HepG2 (cell line): ENCODE data around the gene COQ8B. TPM values are rescaled to one million over a fixed set of nuclear protein-coding genes. Genes with fewer than 3 reads are reported as not detected.

Source experiments
- ATAC-seq: fragments of 200-7000 bp; cut with Tn5 transposase; 3 replicates; pipeline ENCODE4 v1.9.1; 2020; ENCODE audit warnings: mild to moderate bottlenecking, moderate library complexity
- BruUV-seq: library from RNA; stranded (reverse); fragments of 400-500 nt; replicated peaks from 2 replicates; lab custom pipeline; 2021; lab: Mats Ljungman, UMichigan
- CTCF ChIA-PET: fragments of 300-600 bp; formaldehyde crosslinking; extraction: SDS; loops from one replicate; lab custom pipeline; 2021; ENCODE audit warnings: low total read pairs, inconsistent platforms, low intra/inter-chr PET ratio; lab: Yijun Ruan, JAX
- POLR2A ChIA-PET: fragments of 350-600 bp; sonication (Branson Sonifier 250); formaldehyde crosslinking; loops from one replicate; lab custom pipeline; 2020; ENCODE audit warnings: antibody characterized with exemption, inconsistent platforms; lab: Yijun Ruan, JAX
- DNase-seq: peaks from one replicate; pipeline ENCODE4 v3.0.0-alpha.2; 2015; ENCODE audit warnings: low spot score
- FAIRE-seq: peaks from 3 replicates; lab custom pipeline; 2011; peaks lifted over from hg19 to GRCh38; lab: Jason Lieb, UNC
- H2AFZ ChIP-seq: one replicate; pipeline ENCODE4 v1.6.1; 2011; ENCODE audit warnings: low read length, inconsistent platforms
- H3K27ac ChIP-seq: fragments of 300-600 bp; 3 replicates; pipeline ENCODE4 v1.8.0; 2011; ENCODE audit warnings: mixed run types, mild to moderate bottlenecking, mixed read lengths, low read length, inconsistent platforms; ENCODE audit not compliant: insufficient read depth; ENCODE audit errors: extremely low read length
- H3K27me3 ChIP-seq, 2 experiments: fragments of 200-600 bp in 1 of 2; 2 replicates in 1 of 2; 3 replicates in 1 of 2; pipeline versions ENCODE4 v1.6.0 to v1.8.0; 2011; ENCODE audit warnings: low read length in 2 of 2, mild to moderate bottlenecking in 2 of 2, moderate library complexity in 2 of 2, inconsistent platforms in 1 of 2; ENCODE audit not compliant: insufficient read depth in 2 of 2, control insufficient read depth in 1 of 2
- H3K36me3 ChIP-seq, 2 experiments: fragments of 200-600 bp in 1 of 2; replicated peaks in 1 of 2; 2 replicates in 1 of 2; 3 replicates in 1 of 2; pipeline versions ENCODE4 v1.5.1 to v1.8.0; 2011; ENCODE audit warnings: low read length in 2 of 2, inconsistent platforms in 1 of 2; ENCODE audit not compliant: insufficient read depth in 2 of 2, control insufficient read depth in 1 of 2
- H3K4me1 ChIP-seq: 2 replicates; pipeline ENCODE4 v1.5.1; 2012; ENCODE audit warnings: low read length, inconsistent platforms; ENCODE audit not compliant: insufficient read depth
- H3K4me2 ChIP-seq: 2 replicates; pipeline ENCODE4 v1.6.0; 2011; ENCODE audit warnings: low read depth, low read length, inconsistent platforms
- H3K4me3 ChIP-seq, 3 experiments: fragments of 200-600 bp in 1 of 3; sonication (generic), shearing (Covaris generic) in 1 of 3; replicated peaks in 1 of 3; 2 replicates each; pipeline ENCODE4 v1.5.1; 2011 to 2016; ENCODE audit warnings: low read length in 3 of 3, inconsistent platforms in 2 of 3, low read depth in 2 of 3, mild to moderate bottlenecking in 2 of 3, control low read depth in 1 of 3, mixed read lengths in 1 of 3; ENCODE audit not compliant: insufficient read depth in 1 of 3
- H3K79me2 ChIP-seq: one replicate; pipeline ENCODE4 v1.6.1; 2011; ENCODE audit warnings: low read length, inconsistent platforms; ENCODE audit not compliant: insufficient read depth
- H3K9ac ChIP-seq: 2 replicates; pipeline ENCODE4 v1.6.0; 2011; ENCODE audit warnings: mild to moderate bottlenecking, low read depth, low read length, inconsistent platforms; ENCODE audit not compliant: insufficient read depth
- H3K9me3 ChIP-seq: 2 replicates; pipeline ENCODE4 v1.5.1; 2012; ENCODE audit warnings: mild to moderate bottlenecking, low read length
- H4K20me1 ChIP-seq: 2 replicates; pipeline ENCODE4 v1.6.0; 2011; ENCODE audit warnings: inconsistent platforms, mild to moderate bottlenecking, low read length, moderate library complexity; ENCODE audit not compliant: insufficient read depth
- BORCS8-MEF2B ChIP-seq: sonication (generic); formaldehyde crosslinking; IDR thresholded peaks from 2 replicates; pipeline ENCODE4 v1.8.0; 2022; ENCODE audit warnings: mild to moderate bottlenecking, missing genetic modification reagents
- ZBTB3 ChIP-seq: sonication (generic); formaldehyde crosslinking; IDR thresholded peaks from 2 replicates; pipeline ENCODE4 v1.4.0; 2020; ENCODE audit warnings: low read depth, mild to moderate bottlenecking, moderate library complexity, missing genetic modification reagents, borderline replicate concordance
- ZNF432 ChIP-seq: sonication (generic); formaldehyde crosslinking; IDR thresholded peaks from 2 replicates; pipeline ENCODE4 v1.5.0; 2020; ENCODE audit warnings: missing genetic modification reagents, mild to moderate bottlenecking, borderline replicate concordance
- ZNF629 ChIP-seq: sonication (generic); formaldehyde crosslinking; conservative IDR thresholded peaks from 2 replicates; pipeline ENCODE4 v1.5.0; 2020; ENCODE audit warnings: missing genetic modification reagents
- WGBS: methylation state at CpG from one replicate; pipeline ENCODE4 v1.1.6; 2017; ENCODE audit warnings: low lambda C conversion rate; 5-methylcytosine and 5-hydroxymethylcytosine counted together
- in situ Hi-C: cut with HindIII; loops from 2 replicates; pipeline ENCODE4 v1.10.0; 2017; ENCODE audit warnings: low pct_unique_long_range_greater_than_20kb; ENCODE audit not compliant: extremely low pct_ligation_motif_present
- intact Hi-C: fragments of 100-400 bp; cut with micrococcal nuclease; formaldehyde crosslinking; loops from one replicate; pipeline ENCODE4 v1.10.0; 2022; ENCODE audit not compliant: unreplicated experiment
- polyA plus RNA-seq, 8 experiments: library from polyadenylated mRNA; depleted of rRNA in 3 of 8; stranded (reverse) in 7 of 8; unstranded in 1 of 8; fragments of >200 nt; fragmentation: Illumina TruSeq in 4 of 8; extraction: Trizol in 4 of 8; gene quantifications; 2 replicates each; pipeline versions ENCODE4 v1.2.1 to v1.2.3, GENCODE V29; 2011 to 2016; ENCODE audit warnings: low read depth in 4 of 8, missing spikeins in 1 of 8, mixed read lengths in 1 of 8; ENCODE audit not compliant: insufficient read depth in 1 of 8
- total RNA-seq, 5 experiments: library from RNA; depleted of rRNA; stranded (reverse); fragments of >200 nt; fragmentation: Illumina TruSeq; extraction: Trizol; gene quantifications; 2 replicates each; pipeline ENCODE4 v1.2.3, GENCODE V29; 2016; ENCODE audit warnings: low read depth in 1 of 5

The COQ8B gene
- total and polyA plus RNA-seq, 2 of the 13 experiments (the other 11 are each of a cell fraction or from before 2014, with no cell fraction given) = 12.3 to 17.2 TPM

- no peak overlapping the region for H3K27ac ChIP-seq
- H3K4me2 ChIP-seq = no peak overlapping the region
- 93% methylated on average over 18 of the region's 18 CpGs for WGBS
- H3K9me3 ChIP-seq = no peaks in the 10 kb centered on the region
- BruUV-seq = no TSS peak
- ATAC-seq (no peak), DNase-seq (no peak), FAIRE-seq (no peak)
- H2AFZ ChIP-seq = no peak overlapping the region
- H3K27me3 ChIP-seq = no peaks in the 10 kb centered on the region
- no peaks in the 10 kb centered on the region for H3K79me2 ChIP-seq
- ChIA-PET POLR2A (interaction anchor here (1.3 kb wide), 1 partner anchor 13 kb away, joined by 3 read pairs; no protein-coding TSS in a partner anchor), CTCF (no interaction called here)
- H4K20me1 ChIP-seq = no peaks in the 10 kb centered on the region
- no peak overlapping the region for H3K9ac ChIP-seq
- peaks cover 7% of the 10 kb centered on the region; the same call in 1 of the 2 replicates for H3K4me1 ChIP-seq
- no peak overlapping the region for H3K4me3 ChIP-seq
- in situ Hi-C loops = loop anchor here (5.0 kb wide), 1 partner anchor 42 kb away; no protein-coding TSS in a partner anchor
- H3K36me3 ChIP-seq = peaks cover 8 to 25% of the 10 kb centered on the region in 2 experiments; a peak in 4 of 5 replicates
- intact Hi-C loops = no loop called here
- peak; percentile 80 for TF ChIP-seq ZNF629
- TF ChIP-seq BORCS8-MEF2B (CRISPR knock-in tag) = no peak
These were observed 12.0 kb downstream of the COQ8B start for GRCh38 chr19:40704491-40705361.

- TF ChIP-seq ZBTB3 (no peak), ZNF432 (CRISPR knock-in tag) (0 out of 2 replicates have a peak, but pooled peaks have one; percentile 46)
- no TSS peak for BruUV-seq
- no peaks in the 10 kb centered on the region for H3K9me3 ChIP-seq
- H3K27me3 ChIP-seq = no peaks in the 10 kb centered on the region
- DNase-seq (no peak), FAIRE-seq (no peak), ATAC-seq (no peak)
- POLR2A ChIA-PET = interaction anchor here (1.3 kb wide), 1 partner anchor 14 kb away, joined by 3 read pairs; no protein-coding TSS in a partner anchor
- H3K27ac ChIP-seq = no peak overlapping the region
- no peaks in the 10 kb centered on the region for H3K79me2 ChIP-seq
- no peaks in the 10 kb centered on the region for H4K20me1 ChIP-seq
- no peak overlapping the region for H2AFZ ChIP-seq
- H3K4me2 ChIP-seq = no peak overlapping the region
- H3K4me3 ChIP-seq = no peak overlapping the region
- peaks cover 7% of the 10 kb centered on the region; the same call in 1 of the 2 replicates for H3K4me1 ChIP-seq
- peaks cover 8 to 21% of the 10 kb centered on the region in 2 experiments; a peak in 4 of 5 replicates for H3K36me3 ChIP-seq
- CTCF ChIA-PET = interaction anchor here (1.4 to 2.2 kb wide), 2 partner anchors 41 to 69 kb away, joined by 5 to 19 read pairs; no protein-coding TSS in a partner anchor
- no peak overlapping the region for H3K9ac ChIP-seq
- 93% methylated on average over 21 of the region's 24 CpGs for WGBS
- in situ Hi-C loops (loop anchor here (5.0 kb wide), 1 partner anchor 41 kb away; no protein-coding TSS in a partner anchor), intact Hi-C loops (no loop called here)
These were observed 13.5 kb downstream of the COQ8B start for GRCh38 chr19:40703029-40703755.
